Activated CD8-positive, alpha-beta memory T cell treated with anti-CD3 and anti-CD28 coated beads, Interleukin-2, amount 50 U/mL, for 1 hour (primary cell): ENCODE data around the gene CTSA.
"Not testable (repeated sequence)": the region's sequence is repeated elsewhere in the genome, so short reads cannot be mapped to it uniquely, and the experiment has no call there.

Experiments used
- DNase-seq: peaks from one replicate; pipeline ENCODE4 v3.0.0-alpha.2; 2020; ENCODE audit errors: extremely low read depth

The CTSA gene

DNA sequence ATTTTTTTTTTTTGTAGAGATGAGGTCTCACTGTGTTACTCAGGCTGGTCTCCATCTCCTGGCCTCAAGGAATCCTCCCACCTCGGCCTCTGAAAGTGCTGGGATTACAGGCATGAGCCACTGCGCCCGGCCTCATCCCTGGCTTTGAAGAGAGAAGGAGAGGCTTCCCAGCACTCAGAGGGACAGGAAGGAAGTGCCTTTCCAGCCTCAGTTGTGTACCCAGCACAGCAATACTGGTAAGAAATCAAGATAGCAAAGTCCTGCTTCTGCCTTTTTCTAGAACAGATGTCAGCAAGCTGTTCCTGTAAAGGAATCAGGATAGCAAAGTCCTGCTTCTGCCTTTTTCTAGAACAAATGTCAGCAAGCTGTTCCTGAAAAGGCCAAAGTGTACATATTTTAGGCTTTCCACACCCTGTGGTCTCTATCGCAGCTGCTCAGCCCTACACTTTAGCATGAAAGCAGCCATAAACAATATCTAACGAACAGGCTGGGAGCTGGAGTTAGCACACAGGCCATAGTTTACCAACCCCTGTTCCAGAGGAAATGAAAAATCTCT lies 27.1 kb downstream of the CTSA start:
- DNase-seq: no peak

DNA sequence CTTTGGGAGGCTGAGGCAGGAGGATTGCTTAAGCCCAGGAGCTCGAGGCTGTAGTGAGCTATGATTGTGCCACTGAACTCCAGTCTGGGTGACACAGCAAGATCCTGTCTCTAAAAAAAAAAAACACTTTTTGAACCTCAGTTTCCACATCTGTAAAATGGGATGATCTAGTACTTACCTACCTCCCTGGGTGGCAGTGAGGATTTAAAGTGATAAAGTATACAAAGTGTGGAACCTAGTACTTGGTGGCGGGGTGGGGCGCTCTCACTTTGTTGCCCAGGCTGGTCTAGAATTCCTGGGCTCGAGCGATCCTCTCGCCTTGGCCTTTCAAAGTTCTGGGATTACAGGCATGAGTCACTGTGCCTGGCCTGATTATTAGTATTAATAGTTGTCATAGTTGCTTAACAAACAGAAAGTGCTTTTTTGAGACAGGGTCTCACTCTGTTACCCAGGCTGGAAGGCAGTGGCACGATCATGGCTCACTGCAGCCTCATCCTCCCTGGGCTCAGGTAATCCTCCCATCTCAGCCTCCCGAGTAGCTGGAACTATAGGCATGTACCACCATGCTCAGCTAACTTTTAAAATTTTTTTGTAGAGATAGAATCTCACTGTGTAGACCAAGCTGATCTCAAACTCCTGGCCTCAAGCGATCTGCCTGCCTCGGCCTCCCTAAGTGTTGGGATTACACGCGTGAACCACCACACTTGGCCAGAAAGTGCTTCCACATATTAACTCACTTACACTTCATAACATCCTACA lies 27.8 kb downstream of the CTSA start:
- no peak for DNase-seq

GRCh38 chr20:45919542-45920399 lies 28.6 kb downstream of the CTSA start:
- DNase-seq: no peak

GRCh38 chr20:45920462-45921336 lies 29.6 kb downstream of the CTSA start:
- DNase-seq: no peak

- no peak for DNase-seq
Observed at GRCh38 chr20:45921337-45922189, 30.4 kb downstream of the CTSA start.

DNA sequence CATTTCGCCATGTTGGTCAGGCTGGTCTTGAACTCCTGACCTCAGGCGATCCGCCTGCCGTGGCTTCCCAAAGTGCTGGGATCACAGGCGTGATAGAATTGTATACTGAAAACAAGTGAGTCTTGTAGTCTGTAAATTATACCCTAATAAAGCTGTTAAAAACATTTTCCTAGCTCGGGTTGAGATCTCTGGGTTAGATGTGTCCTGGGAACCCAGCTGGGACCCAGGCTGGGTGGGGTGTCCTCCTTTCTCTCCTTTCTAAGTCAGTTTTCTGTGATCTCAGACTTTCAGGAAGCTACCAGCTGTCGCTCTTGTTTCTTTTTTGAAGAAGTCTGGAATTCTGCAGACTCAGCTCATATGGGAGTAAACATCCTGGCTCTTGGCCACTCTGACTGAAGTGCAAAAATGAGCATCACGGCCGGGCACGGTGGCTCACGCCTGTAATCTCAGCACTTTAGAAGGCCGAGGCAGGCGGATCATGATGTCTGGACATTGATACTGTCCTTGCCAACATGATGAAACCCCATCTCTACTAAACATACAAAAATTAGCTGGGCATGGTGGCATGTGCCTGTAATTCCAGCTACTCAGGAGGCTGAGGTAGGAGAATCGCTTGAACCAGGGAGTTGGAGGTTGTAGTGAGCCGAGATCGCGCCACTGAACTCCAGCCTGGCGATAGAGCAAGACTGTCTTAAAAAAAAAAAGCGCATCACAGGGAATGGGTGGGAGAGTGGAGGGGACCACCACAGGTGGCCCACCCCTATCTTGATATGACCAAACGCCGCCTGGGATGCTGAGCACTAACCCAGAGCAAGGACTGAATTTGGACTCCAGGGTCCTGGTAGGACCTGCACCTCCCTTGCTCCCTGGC lies 33.5 kb downstream of the CTSA start:
- no peak for DNase-seq

DNA sequence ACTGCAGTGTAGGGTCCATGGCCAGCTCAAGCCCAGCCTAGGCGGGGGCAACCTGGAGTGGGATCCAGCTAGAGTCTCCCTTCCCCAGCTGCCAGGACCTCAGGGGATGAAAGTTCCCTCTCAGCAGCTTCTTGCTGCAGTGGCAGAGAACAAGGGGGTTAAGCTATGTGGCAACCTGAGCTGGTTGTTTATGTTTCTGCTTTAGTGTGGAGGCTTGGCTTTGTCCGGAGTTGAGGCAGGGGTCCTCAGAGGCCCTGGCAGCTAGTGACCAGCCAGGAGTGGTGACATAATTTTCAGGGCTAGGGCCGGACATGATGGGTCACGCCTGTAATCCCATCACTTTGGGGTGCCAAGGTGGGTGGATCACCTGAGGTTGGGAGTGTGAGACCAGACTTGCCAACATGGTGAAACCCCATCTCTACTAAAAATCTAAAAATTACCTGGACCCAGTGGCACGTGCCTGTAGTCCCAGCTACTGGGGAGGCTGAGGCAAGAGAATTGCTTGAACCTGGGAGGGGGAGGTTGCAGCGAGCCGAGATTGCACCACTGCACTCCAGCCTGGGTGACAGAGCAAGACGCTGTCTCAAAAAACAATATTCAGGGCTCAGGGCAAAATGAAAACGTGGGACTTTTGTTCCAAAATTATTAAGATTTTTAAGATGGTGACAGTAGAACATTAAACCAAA lies 34.8 kb downstream of the CTSA start:
- DNase-seq: no peak

GRCh38 chr20:45926731-45927070 lies 35.6 kb downstream of the CTSA start:
- DNase-seq: no peak

- no peak for DNase-seq
Observed at GRCh38 chr20:45927071-45927878, 36.1 kb downstream of the CTSA start.

DNA sequence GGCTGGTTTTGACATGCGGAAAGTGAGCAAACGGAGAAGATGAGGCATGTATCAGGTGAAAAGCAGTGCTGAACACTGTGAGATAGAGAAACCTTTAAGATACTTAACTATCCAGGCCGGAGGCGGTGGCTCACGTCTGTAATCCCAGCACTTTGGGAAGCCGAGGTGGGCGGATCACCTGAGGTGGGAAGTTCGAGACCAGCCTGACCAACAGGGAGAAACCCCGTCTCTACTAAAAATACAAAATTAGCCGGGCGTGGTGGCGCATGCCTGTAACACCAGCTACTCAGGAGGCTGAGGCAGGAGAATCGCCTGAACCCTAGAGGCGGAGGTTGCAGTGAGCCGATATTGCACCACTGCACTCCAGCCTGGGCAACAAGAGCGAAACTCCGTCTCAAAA lies 40.5 kb downstream of the CTSA start:
- DNase-seq: not testable (repeated sequence)

DNA sequence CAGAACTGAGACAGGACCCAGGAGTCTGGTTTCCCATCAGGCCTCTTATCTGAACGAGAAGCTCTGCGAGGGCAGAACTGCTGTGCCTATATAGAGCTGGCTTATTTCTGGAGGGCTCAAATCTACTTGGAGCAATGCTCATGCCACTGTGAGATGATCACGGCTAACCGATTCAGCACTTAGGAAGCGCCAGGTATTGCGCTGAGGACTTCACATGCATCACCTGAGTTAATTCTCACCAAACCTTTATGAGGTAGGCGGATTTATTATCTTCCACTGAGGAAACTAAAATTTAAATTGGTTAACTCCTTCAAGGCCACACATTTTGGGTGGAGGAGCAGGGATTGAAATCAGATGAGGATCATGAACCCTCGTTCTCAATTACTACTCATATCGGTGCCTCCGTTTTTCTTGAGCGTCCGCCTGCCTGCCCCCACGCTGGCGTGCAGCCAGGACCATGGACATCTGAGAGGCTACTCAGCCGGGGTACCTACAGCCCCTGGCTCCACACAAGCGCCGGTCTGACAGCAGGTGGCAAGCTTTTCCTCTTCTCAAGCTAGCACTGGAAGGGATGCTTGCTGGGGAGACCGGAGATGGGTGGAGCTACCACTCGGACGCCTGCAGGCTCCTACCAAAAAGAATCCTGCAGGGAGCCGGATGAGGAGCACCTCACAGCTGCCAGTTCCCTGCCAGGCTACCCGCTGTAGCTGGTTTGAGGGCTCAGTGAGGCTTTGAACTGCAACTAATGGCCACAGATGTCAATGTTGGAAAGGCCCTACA lies 42.3 kb downstream of the CTSA start:
- no peak for DNase-seq

DNA sequence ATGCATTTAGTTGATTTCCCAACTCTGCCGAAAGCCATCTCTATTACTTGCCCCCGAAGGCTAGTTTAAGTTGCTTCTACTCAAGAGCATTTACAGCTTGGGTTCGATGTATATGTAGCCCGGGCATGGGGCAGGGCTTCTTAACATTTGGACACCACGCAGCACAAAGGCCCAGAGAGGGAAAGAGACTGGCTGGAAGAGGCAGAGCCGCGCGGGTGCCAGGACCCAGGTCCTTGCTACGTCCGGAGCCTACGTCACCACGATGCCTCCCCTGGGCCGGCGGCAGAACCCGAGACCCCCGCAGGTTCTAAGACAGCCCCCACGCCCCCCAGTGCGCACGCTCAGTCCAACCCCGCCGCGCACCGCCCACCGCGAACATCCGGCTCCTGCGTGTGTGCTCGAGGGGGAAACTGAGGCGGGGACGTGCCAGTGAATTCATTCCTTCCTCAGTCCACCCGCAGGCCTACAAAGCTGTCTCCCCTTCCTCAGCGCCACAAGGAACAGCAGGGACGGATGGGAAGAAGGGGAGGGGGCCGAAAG lies 43.0 kb downstream of the CTSA start:
- DNase-seq: no peak

DNA sequence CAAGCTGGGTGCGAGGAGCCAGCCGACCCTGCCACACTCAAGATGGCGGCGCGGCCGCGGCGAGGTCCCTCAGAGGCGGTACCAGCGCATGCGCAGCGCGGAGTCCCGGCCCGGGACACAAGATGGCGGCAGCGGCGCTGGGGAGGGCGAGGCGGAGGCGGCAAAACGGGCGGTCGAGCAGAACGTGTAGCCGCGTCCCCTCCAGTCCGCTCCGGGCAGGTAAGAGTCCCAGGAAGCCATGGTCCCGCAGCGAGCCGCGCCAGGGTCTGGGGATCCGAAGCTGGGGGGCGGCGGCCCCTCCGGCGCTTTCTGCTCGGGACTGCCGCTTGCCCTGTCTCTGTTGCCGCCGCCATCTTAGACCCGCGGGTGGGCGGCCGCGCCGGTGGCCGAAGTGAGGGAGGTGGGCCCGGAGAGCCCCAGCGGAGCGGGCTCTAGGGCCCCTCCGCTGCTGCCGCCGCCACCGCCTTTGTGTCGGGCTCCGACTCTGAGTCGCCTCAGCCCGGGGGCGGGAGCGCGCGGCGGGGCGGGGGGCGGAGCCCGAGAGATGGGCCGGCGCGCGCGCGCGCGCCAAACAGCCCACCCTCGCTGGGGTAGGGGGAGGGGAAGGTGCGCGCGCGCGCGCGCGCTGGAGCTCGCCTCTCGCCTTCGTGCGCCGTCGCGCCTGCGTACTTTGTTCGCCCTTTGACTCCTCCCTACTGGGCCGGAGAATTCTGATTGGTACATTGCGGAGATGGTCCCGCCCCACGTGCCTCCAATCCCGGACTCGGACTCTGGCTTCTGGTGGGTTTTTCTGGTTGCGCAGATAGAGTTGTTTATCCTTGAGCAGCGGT lies 43.7 kb downstream of the CTSA start, which contains the start of gene PCIF1:
Gene PCIF1, plus strand, starts transcription at position 98 of the 830 bp plus-strand sequence. CDS start 4,317 bp downstream, outside the sequence.
- DNase-seq: peak; percentile 96

GRCh38 chr20:45935416-45936046 lies 44.4 kb downstream of the CTSA start:
- DNase-seq: no peak

GRCh38 chr20:45937765-45938164 lies 46.6 kb downstream of the CTSA start:
- DNase-seq: no peak
